KOPT-K1 (cell line): ENCODE data around the gene KIAA1755.

ENCODE experiments used
- H3K27ac ChIP-seq: fragments of 200-600 bp; sonication (generic); 2 replicates; pipeline ENCODE4 v1.5.1; 2016; ENCODE audit warnings: antibody characterized with exemption, mild to moderate bottlenecking, low read depth, low read length; ENCODE audit not compliant: poor library complexity, severe bottlenecking
- H3K36me3 ChIP-seq: fragments of 200-600 bp; sonication (generic); 2 replicates; pipeline ENCODE4 v1.5.1; 2017; ENCODE audit warnings: antibody characterized with exemption, mild to moderate bottlenecking, low read length, moderate library complexity; ENCODE audit not compliant: insufficient read depth
- H3K9me3 ChIP-seq: fragments of 200-600 bp; sonication (generic); 2 replicates; pipeline ENCODE4 v1.5.1; 2017; ENCODE audit warnings: antibody characterized with exemption, low read length, mild to moderate bottlenecking; ENCODE audit not compliant: insufficient read depth, poor library complexity, severe bottlenecking

The KIAA1755 gene

DNA sequence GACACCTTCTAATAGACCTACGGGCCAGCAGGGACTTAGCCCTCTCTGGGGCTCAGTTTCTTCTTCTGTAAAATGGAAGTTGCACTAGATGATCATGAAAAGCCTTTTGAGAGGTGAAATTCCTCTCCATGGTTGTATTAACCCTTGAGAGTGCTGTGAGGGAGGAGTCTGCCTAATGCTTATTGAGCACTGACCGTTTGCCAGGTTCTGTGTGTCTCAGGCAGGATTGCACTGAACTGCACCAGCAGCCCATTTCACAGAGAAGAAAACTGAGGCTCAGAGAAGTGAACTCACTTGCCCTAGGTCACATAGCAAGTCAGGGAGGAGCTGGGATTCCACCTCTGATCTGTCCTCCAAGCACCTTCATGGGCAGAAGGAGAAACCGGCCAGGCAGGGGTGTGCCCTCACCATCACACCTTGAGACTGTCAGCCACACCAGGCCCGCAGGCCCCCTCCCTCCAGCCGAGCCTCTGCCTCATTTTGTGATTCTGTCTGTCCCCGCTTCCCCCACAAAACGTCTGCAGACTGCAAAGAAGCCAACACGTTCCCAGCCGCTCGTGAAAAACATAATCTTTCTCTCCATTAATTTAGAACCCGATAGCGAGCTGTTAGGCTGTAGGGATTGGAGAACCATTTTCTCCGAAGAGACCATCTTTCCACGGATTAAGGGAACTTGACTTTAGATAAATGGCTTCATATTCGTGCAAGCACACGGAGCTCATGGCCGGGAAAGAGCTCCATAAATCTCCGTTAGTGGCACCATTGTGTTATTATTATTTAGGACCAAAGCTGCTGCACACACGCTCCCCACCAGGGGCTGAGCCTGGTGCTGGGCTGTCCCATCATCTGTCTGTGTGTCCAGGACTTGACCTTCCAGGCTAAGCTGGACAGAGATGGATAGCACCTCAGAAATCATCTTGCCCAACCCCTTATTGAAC, 46.0 kb downstream of the KIAA1755 start:
- H3K27ac ChIP-seq: no peak overlapping the region
- no peaks in the 10 kb centered on the region for H3K9me3 ChIP-seq
- H3K36me3 ChIP-seq: no peaks in the 10 kb centered on the region

DNA sequence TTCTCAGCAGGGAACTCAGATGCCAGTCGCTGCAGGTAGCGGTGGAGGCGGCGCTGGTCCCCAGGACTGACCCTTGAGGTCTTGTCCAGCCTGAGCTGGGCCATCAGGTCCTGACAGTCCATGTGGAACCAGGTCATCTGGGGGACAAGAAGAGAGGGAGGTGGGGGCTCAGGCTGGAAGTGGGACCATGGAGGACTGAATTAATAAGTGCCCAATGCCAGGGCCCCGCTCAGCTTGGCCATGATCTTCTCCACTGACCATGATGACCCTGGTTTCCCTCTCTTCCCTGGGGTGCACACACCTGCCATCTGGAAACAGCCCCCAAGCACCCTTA, 47.0 kb downstream of the KIAA1755 start:
- Histone ChIP-seq H3K36me3 (no peaks in the 10 kb centered on the region), H3K27ac (no peak overlapping the region), H3K9me3 (no peaks in the 10 kb centered on the region)

GRCh38 chr20:38212806-38213606, 47.5 kb downstream of the KIAA1755 start:
- H3K9me3 ChIP-seq: no peaks in the 10 kb centered on the region
- no peaks in the 10 kb centered on the region for H3K36me3 ChIP-seq
- no peak overlapping the region for H3K27ac ChIP-seq

GRCh38 chr20:38211200-38212097, 49.1 kb downstream of the KIAA1755 start:
- no peak overlapping the region for H3K27ac ChIP-seq
- H3K36me3 ChIP-seq: no peaks in the 10 kb centered on the region
- H3K9me3 ChIP-seq: no peaks in the 10 kb centered on the region

DNA sequence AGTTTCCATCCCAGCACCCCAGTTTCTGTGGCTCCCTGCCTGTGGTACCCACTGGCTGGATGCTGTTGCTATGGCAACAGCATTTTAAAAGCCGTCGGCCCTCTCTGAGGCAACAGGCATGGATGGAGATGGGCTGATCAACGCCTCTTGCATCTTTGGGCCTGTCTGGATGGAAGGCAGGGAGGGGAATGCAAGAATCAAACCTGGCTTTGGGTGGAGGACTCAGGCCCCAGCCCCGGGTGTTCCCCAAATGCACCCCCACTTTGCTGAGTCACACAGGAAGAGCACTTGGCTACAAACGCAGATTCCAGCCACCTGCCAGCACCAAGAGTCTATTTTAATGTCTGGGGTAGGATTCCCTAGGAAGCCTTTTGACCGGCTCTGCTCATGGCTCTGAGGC, 49.8 kb downstream of the KIAA1755 start:
- no peak overlapping the region for H3K27ac ChIP-seq
- no peaks in the 10 kb centered on the region for H3K36me3 ChIP-seq
- H3K9me3 ChIP-seq: no peaks in the 10 kb centered on the region

DNA sequence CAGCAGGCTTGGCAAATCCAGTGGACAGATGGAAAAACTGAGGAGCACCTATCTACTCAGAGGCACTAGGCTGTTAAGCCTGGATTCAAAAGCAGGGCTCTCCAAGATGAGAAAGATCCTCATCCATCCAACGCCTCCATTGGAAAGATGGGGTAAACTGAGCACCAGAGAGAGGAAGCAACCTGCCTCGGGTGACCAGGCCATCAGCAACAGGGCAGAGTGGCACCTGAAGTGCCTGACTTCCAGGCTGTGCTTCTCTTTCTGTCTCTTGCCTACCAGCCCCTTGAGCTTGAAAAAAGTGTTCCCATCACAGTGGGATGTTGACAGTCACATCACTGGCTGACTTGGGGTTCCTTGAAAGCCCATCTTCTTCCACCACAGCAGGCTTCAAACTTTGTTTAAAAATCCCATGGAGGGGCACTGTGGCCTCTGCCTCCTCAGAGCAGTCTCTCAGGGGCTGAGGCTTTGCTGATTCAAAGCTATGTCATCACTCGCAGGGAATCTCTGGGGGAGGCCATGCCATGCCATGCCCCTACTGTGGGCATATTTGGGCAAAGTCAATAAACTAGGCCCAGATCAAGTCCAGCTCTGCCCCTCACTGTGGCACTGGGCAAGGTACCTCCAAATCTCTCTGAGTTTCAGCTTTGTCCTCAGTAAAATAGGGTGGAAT, 50.7 kb downstream of the KIAA1755 start:
- Histone ChIP-seq H3K9me3 (no peaks in the 10 kb centered on the region), H3K36me3 (no peaks in the 10 kb centered on the region), H3K27ac (no peak overlapping the region)

DNA sequence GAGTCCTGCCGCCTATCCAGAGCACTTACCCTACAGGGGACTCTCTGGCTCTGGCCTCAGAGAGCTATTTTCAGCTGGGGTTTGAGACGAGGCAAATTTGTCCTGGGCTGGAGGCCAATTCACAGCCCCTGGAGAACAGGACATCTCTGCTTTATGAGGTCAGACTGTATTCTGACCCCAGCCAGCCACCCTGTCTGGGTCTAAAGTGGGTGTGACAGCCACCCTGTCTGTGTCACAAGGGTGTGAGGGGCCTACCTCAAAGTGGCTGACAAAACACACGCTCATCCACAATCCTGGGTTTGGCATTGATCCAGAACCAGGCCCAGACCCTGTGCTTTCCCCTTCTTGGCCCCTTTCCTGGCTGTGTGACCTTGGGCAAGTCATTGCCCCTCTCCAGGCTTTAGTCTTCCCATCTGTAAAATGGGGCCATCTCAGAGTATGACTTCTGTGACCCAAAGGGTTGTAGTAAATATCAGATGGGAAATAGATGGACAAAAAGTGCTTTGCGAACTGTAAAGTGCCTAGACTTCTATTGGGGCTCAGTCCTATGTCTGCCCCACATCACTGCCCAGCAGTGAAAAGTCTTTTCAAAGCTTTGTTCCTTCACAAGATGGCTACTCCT, 51.4 kb downstream of the KIAA1755 start:
- H3K9me3 ChIP-seq: no peaks in the 10 kb centered on the region
- H3K36me3 ChIP-seq: no peaks in the 10 kb centered on the region
- H3K27ac ChIP-seq: no peak overlapping the region

DNA sequence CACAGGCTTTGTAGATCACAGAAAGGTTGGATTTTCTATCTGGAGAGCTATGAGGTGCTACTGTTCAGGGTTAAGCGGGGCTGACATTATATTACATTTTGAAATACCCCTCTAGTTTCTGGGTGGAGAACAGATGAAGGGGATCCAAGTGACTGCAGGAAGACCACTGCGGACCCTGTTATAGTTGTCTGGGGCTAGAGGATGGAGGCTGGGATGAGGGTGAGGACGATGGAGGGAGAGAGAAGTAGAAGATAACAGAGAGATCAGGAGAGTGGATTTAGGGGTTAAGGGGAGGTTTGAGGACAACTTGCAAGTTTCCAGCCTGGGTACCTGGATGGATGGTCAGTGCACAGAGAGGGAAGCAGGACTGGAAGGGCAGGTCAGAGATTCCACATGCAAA, 52.0 kb downstream of the KIAA1755 start:
- Histone ChIP-seq H3K27ac (no peak overlapping the region), H3K36me3 (no peaks in the 10 kb centered on the region)

GRCh38 chr20:38208088-38208487, 52.4 kb downstream of the KIAA1755 start:
- no peaks in the 10 kb centered on the region for H3K9me3 ChIP-seq
- no peak overlapping the region for H3K27ac ChIP-seq
- no peaks in the 10 kb centered on the region for H3K36me3 ChIP-seq

More for the DNA sequence above, 52.0 kb downstream of the KIAA1755 start:
- H3K9me3 ChIP-seq: no peaks in the 10 kb centered on the region

- no peaks in the 10 kb centered on the region for H3K36me3 ChIP-seq
- H3K27ac ChIP-seq: no peak overlapping the region
- no peaks in the 10 kb centered on the region for H3K9me3 ChIP-seq
Observed at GRCh38 chr20:38207621-38208020, 52.9 kb downstream of the KIAA1755 start.

GRCh38 chr20:38205001-38205400, 55.5 kb downstream of the KIAA1755 start:
- H3K27ac ChIP-seq: no peak overlapping the region
- H3K36me3 ChIP-seq: no peaks in the 10 kb centered on the region
- no peaks in the 10 kb centered on the region for H3K9me3 ChIP-seq

DNA sequence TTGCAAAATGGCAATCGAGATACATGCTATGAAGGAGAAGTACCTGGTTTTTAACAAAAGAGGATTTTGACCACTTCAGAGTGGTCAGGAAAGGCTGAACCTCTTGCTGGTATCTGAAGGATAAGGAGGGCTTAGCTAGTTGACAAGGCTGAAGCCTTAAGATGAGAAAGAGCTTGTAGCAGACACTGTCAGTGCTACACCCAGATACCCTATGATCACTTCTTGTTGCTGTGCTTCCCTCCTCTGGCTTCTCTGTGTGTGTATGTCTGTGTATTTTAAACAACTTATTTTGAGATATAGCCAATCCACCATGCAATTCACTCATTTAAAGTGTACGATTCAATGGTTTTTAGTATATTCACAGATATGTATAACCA, 56.6 kb downstream of the KIAA1755 start:
- no peaks in the 10 kb centered on the region for H3K9me3 ChIP-seq

DNA sequence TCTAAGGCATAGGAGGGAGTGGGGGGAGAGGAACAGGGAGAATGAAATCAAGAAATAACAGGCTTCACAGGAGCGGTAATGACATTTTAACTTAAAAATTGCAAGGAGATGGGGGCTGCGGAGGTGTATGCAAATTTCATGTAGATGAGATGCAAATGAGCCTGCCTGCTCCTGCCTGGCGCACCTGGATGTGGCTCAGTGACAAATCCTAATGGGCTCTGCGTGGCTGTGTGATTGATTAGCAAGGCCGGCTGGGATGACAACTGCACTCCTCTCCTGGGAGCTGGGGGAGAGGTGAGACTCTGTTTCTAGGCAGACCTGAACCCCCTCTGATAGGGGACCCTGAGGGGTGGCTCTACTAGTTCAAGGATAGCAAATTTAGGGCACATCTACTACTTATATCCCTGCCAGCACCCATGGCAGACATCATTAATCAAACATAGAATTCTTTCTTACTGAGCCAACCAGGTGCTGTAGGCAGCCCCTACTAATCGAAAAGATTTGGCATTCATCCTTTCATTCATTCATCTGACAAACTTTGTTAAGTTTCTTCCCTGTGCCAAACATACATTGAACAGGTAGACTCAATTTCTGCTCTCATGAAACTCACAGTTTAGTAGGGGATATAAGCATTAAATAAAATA, 57.1 kb downstream of the KIAA1755 start:
- Histone ChIP-seq H3K36me3 (no peaks in the 10 kb centered on the region), H3K9me3 (no peaks in the 10 kb centered on the region), H3K27ac (no peak overlapping the region)

More for the DNA sequence above, 56.6 kb downstream of the KIAA1755 start:
- Histone ChIP-seq H3K27ac (no peak overlapping the region), H3K36me3 (no peaks in the 10 kb centered on the region)

GRCh38 chr20:38202982-38203293, 57.6 kb downstream of the KIAA1755 start:
- no peaks in the 10 kb centered on the region for H3K9me3 ChIP-seq
- H3K36me3 ChIP-seq: no peaks in the 10 kb centered on the region
- no peak overlapping the region for H3K27ac ChIP-seq
